ENCODE measurements around the gene CDCA5.

CDCA5 gene

DNA sequence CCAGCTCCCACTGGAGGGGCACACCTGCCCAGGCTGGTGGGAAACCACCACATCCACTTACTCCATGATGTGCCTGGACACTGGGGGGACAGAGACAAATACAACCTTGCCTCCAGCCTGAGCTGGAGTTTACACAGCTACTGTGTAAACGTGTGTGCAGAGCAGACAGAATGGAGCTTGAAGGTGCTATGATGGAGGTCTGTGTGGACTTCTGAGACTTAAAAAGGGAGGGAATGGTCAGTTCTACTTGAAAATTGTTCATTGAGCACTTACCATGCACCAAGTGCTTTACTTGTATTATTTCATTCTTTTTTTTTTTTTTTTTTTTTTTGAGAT is 11.2 kb downstream of the CDCA5 start:
- DNase-seq (ENCODE audit: low read depth in 2 of 2), result no peak

DNA sequence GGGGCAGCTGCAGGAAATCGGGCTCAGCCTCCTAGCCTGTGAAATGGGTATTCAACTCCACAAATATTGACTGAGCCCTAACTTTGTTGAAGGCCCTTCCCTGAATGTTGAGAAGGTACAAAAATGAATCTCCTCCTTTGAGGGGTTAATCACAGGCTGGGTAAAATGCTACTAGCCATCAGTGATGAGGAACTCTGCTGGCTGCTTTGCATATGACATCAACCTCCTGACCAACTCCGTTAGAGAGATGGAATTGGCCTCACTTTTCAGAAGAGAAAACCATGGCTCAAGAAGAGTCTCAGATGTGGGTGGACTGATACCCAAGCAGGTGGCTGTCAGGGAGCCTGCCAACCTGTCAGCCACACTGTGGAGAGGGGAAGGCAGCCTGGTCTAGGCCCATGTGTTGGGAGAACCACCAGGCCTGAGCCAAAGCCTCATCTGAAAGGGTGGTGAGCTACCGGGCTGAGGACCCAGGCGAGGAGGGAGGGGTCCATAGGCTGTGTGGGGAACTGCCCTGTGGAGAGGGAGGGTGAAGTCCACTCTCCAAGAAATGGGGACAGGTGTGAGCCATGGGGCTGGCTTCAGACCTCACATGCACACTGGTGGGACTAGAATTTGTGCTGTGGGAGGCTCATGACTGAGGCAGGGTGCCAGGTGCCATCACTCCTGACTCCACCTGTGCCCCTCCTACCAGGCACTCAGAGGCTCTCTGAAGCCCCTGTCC is 11.8 kb downstream of the CDCA5 start:
- DNase-seq (ENCODE audit: low read depth in 2 of 2), result no peak

DNA sequence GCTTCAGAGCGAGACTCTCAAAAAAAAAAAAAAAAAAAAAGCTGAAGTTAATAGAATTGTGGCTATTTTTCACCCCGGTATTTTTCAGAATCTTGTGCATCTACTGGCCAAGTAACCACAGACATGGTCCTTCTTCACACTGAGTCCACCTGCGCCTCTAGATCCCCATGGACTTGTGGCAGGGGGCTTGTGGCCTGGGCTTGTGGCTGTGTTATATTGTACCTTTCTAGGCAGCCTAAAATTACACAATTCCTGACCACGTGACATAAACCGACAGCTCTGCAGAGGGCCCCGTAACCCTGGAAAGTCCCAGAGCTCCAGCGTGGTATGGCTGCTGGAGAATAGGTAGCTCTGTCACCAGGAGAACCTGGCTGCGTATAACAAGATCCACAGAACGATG is 14.6 kb downstream of the CDCA5 start:
- no peak for DNase-seq (ENCODE audit: low read depth in 2 of 2)

DNA sequence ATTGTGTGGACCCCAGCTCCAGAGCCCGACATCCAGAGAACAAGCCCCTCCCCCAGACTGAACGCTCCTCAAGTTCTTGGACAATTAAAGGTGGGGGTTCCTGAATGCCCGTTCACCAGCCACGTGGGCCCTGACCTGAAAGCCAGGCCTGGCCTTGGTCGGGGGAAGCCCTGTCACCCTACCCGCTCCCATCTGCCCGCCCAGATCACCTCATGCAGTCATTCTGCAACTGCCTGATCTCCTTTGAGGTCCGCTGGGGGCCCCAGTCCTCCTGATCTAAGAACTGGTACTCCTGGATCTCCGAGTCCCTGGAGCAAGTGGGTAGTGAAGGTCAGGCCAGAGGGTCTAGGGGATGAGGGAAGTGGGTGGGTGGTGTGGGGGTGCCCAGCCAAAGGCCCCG is 16.4 kb downstream of the CDCA5 start:
- DNase-seq (ENCODE audit: low read depth in 2 of 2), result no peak

DNA sequence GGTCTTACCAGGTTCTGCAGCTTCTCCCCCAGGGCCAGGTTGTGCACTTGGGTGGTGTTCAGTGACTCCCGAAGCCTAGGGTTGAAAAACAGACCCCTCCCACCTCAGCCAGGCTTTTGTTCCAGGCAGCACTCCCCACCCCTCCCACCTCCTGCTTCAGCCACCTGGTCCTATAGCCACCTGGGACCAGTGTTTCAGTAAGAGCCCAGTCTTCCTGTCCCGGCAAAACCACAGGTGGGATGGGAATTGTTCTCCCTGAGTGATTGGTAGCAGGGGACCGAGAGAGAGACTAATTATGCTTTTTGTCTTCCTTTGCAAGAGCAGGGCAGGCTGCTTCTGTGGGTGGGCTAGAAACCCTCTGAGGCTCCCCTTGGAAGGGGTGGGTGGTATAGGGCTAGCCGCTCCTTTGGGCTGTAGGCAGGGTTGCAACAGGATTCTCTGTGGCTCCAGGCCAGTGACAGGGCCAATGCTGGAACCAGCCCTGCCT is 17.0 kb downstream of the CDCA5 start:
- no peak for DNase-seq (ENCODE audit: low read depth in 2 of 2)

DNA sequence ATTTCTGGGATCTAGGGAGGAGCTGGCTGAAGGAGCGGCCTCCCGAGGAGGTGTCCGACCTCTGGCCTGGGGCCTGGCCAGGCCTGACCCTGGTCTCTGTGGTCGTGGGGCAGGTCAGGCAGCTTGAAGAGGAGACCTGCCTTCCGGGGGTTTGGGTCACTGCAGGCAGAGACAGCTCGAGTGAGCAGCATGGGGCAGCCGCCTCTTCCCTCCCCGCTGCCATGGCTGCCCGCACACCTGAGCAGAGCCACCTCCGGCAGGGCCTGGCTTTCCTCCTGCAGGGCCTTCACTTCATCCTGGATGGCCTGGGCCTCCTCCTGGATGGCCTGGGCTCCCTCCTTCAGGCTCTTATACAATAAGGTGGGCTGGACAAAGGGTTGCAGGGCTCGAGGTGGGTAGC is 17.5 kb downstream of the CDCA5 start:
- DNase-seq (ENCODE audit: low read depth in 2 of 2), result no peak

DNA sequence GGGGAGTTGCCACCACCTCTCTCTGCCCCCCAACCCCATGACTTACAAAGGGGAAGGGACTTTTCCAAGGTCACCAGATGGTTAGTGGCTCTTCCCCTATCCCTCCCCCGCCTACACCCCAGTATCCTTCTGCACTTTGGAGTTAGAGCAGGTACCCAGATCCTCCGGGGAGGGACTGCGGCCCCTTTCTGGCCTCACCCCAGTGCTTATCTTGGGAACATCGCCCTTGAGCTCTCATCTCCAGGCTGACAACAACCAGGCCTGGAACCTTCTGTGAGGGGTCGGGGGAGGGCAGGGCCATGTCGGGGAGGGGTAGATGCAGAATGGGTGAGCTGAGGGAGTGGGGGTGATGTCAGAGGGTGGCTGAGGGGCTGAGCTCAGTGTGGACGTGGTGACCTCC is 18.0 kb downstream of the CDCA5 start:
- DNase-seq (ENCODE audit: low read depth in 2 of 2), result no peak

DNA sequence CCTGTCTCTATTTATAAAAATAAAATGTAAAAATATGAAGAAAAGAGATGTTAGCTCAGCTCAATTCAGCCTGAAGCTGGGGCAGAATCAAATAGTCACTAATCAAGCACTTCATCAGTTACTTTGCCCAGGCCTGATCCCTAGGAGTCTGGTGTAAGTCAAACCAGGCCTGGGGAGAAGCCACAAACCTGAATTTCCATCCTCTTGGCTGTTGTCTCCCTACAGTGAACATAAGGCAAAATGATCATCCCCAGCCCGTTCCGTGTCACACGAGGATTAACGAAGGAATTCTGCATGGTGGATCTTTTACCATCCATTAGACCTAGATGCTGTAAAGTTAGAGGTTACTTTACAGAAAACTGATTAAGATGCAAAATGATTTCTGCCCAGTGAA is 19.0 kb downstream of the CDCA5 start:
- no peak for DNase-seq (ENCODE audit: low read depth in 2 of 2)

DNA sequence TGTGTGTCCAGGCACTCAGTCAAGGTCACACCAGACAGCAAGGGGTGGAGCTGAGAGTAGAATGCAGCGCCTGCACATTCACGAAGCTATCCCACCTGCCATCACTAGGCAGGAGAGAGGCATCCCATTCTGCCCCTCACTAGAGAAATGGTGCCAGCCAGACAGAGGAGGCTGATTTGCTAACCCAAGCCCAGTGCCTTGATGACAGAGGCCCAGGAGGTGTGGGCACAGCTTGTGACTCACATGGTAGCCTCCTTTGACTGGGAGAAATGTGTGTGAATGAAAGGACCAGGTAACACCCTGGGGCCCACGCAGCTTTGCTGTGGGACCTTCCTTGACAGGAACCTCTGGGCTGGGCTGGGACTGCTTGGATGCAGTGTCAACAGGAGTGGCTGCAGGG is 20.3 kb downstream of the CDCA5 start:
- no peak for DNase-seq (ENCODE audit: low read depth in 2 of 2)

DNA sequence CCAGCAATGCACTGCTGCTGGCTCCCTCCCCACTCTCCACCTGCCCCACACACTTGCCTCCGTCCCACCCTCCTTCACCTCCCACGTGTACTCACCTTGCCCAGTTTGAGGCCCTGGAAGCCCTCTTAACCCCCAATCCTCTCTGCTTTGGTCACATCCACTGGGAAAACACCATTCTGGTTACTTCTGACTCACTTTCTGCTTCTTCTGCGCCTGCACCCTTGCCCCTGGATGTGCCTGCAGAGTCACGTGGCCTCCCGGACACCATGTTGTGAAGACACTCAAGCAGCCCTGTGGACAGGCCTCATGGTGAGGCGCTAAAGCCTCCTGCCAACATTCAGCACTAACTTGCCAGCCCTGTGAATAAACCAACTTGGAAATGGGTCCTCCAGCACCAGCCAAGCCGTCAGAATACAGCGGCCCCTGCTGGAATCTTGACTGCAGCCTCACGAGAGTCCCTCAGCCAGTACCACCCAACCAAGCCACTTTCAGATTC is 22.9 kb downstream of the CDCA5 start:
- DNase-seq (ENCODE audit: low read depth in 2 of 2), result no peak

DNA sequence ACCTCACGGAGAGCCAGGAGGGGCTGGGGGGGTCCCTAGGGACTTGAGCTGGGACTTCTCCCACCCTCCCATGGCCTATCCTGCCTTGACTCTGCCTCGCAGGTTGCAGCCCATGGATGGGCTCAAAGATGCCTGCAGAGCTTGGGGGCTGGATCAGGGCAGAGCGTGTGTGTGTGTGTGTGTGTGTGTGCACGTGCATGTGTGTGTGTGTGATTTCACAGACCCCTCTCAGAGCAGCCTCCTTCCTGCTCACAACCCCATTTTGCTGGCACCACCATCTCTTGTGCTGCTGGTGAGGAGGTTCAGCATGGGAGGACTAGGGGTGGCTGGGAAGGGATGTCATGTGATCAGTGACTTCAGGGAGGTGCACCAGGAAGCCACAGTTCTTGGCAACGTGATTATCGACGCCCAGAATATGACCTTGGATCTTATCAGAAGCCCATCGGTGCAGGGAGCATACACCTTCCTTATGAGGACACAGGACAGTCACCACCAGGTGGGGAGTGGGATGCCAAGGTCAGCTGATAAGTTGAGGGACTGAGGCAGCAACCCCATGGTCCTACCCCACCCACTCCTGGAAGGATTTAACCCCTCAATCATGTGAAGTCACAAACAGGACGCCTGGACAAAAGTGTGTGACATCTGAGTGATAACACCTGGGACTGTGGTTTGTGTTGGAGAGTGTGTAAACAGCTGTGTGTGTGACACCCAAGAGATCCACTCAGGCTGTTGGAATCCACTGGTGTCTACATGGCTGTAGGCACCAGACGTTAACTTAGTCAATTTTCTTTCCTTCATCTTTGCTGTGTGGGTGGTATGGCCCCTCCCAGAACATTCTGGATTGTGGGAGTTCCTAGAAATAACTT is 23.6 kb downstream of the CDCA5 start:
- no peak for DNase-seq (ENCODE audit: low read depth in 2 of 2)

DNA sequence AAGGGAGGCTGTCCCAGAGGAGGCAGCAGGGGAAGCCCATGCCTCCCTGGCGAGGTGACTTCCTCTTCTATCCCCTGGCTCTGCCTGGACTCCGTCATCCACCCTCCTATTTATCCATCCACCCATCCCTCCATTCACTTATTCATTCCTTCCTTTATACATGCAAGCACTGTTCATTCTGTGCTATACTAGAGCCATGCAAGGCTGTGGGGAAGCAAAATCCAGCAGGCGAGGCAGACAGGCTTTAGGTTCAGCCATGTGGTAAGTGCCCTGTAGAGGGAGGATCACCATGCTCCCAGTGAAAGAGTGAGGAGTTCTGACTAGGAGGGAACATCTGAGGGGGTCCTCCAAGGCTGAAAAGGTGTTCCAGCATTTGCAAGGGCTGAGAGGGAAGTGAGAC is 24.3 kb downstream of the CDCA5 start:
- DNase-seq (ENCODE audit: low read depth in 2 of 2), result no peak

DNA sequence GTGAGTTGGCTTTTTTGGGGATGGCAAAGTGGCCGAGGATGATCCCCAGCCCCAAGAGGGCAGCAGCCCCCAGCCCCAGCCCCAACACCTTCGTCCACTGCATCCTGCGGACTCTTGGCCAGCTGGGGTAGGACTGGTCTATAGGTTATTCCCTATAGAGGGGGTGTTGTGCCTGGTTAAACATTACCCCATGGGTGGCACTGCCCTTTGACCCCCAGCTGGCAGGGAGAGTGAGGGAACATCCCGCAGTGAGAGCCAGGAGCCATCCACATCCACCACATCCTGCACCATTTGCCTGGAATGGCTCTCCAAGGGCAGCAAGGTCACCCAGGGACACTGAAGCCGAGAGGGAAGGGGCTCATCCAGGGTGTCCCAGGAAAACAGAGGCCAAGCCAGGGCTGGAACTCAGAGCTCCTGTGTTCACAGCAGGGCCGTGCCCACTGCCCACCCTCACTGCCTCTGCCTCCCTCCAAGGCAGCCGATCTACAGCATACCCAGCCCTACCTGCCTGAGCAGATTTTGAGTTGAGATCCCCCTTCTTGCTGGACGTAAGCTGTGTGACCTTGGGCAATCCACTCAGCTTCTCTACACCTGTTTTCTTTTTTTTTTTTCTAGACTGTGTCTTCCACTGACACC is 25.3 kb downstream of the CDCA5 start, which contains the start of gene NAALADL1:
Gene NAALADL1, minus strand, starts transcription at position 135 of the 636 bp plus-strand sequence. Its CDS starts 32 bp downstream, at position 103.
- no peak for DNase-seq (ENCODE audit: low read depth in 2 of 2)

DNA sequence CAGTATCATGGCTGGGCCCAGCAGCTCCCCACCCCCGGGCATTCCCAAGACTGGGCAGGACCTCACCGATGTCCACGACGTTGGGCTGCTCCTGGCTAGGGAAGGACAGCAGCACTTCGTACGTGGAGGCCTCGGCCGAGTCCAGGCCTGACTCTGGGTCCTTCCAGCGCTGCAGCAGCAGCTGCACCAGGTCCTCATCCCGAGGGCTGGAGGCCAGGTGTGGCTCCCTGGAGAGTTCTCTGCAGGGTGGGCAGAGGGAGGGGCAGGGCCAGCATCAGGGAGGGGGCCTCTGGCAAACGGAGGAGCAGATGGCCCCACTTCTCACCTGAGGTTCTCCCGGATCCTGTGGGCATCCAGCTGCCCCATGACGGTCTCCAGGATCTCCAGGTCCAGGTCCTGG is 25.8 kb downstream of the CDCA5 start:
- no peak for DNase-seq (ENCODE audit: low read depth in 2 of 2)

DNA sequence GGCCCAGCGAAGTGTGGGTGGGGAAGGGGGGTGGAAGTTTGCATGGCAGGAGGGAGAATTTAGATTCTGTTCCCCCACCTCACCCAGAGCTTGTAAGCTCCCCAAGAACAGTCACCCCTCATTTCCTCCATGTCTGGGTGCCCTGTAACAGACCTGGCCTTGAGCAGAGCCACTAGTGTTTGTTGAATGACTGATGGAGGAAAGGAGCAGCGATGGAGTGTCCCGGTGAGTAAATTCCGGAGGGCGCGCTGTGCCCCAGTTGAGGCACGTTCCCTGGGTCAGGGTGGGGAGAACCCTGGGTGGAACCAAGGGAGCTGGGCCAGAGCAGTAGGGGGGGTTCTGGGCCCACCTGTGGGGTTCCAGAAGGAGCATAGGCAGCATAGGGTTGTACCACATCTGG is 26.3 kb downstream of the CDCA5 start:
- DNase-seq (ENCODE audit: low read depth in 2 of 2), result no peak

DNA sequence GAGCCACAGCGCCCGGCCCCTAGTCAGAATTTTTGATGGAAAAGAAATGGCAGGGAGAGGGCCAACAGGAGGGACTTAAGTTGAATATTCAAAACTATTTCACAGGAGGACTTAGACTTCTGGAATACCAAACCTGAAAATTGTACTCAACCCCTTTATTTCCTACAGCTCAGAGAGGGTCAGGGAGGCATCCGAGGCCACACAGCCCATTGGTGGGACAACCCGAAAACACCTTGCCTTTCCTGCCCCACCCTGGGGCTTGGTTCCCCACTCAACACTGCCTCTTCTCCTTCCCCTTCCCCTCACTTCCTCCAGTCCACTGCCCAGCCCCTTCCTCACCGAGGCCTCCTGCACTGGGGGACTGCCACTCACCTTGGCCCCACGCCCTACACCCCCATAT is 26.8 kb downstream of the CDCA5 start:
- DNase-seq (ENCODE audit: low read depth in 2 of 2), result no peak

DNA sequence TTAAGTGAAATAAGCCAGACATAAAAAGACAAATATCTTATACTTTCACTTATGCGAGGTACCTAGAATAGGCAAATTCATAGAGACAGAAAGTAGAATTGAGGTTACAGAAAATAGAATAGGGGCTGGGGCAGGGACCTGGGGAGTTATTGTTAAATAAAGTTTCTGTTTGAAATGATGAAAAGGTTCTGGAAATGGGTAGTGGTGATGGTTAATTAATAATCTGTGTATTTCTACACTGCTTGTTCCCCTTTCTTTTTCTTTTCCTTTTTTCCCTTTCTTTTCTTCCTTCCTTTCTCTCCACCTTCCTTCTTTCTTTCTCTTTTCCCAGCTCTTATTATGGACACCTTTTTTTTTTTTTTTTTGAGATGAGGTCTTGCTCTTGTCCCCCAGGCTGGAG is 28.3 kb downstream of the CDCA5 start:
- no peak for DNase-seq (ENCODE audit: low read depth in 2 of 2)

DNA sequence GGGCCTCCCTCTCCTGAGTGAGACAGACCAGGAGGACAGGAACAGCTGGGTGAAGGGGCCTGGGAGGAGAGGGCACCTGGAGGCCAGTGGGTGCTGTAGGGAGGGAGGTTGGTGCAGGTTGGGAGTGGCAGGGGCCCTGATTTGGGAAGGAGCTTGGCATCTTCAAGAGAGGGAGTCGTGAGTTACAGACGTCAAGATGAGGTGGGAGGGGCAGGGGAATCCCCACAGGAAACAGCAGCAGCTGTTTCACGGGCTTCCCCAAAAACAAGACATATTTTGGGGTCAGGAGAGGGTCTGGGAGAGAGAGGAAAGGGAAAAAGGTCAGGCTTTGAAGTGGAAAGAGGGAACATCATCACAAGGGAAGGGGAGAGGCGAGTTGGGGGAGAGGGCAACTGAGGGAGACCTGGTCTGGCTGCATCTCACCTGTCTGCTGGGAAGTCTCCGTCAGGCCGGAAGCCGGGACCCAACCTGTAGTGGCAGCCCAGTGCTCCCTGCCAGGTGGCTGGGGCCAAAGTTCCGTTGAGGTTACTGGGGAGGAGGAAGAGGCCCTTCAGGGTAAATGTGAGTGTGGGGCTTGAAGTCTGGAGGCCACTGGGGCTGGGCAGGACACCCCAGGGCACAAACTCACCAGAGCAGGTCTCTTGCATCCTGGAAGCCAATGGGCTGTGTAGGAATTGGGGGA is 29.9 kb downstream of the CDCA5 start:
- no peak for DNase-seq (ENCODE audit: low read depth in 2 of 2)

DNA sequence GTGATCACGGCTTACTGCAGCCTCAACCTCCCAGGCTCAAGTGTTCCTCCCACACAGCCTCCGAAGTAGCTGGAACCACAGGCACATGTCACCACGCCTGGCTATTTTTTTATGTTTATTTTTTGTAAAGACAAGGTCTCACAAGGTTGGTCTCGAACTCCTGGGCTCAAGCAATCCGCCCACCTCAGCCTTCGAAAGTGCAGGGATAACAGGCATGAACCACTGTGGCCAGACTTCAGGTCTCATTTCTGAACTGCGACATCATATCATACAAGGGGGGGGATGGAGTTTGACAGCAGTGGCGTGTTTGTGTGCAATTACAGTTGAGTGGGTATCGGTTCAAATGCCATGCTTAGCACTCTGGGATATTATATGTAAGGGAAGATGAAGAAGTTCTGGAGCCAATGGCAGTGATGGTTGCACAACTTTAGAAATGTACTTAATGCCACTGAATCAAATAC is 32.4 kb downstream of the CDCA5 start:
- DNase-seq (ENCODE audit: low read depth in 2 of 2), result no peak

DNA sequence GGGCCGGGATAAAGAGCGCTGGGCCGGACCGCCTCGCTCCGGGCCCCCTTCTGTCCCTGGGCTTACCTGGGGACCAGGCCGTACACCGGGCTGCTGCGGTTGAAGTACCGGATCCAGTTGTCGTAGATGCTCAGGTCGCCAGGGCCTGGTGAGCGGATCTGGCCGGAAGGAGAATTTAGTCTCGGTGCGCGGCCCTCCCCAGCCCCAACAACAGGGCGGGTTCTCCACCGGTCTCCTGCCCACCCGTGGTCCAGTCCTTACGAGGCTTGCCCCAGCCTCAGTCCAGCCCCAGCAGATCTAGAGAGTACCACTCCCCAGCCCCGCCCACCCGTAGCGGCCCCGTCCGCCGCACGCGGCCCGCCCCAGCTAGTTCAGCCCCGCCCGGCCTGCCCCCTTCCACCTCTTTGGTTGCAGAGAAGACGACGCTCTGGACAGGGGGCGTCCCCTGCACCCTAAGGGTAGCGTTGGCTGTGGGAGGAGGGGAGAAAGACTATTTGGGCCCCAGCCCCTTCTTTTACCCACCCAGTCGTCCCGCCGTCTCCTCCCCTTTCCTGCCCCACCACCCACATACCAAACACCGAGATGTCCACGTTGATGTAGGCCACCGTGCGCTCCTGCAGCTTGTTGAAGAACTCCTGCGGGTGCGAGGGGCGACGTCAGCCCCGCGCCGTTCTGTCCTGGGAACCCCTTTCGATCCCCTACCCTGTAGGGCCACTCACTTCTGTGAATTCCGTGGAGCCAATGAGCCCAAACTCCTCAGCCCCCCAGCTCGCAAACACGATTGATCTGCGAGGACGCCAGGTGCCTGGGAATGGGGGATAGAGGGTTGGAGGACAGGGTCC is 36.0 kb downstream of the CDCA5 start:
- DNase-seq (ENCODE audit: low read depth in 2 of 2), result peak in 1 of 2 donors; percentile 32

DNA sequence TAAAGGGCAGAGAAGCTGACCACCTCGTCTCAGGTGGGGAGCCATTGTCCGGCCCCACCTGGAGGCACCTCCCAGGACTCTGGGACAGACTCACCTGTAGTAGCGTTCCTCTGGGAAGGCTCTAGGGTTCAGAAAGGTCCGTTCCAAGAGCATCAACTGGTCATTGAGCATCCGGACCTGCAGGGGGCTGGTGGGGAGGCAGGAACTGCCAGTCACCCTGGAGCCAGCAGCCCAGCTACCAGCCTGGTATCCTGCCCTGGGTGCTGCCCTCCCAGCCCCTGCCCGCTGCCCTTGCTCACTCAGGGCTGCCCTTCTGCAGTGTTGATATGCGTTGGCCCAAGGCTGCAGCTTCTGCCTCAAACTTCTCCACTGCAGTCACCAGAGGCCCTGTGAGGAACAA is 38.1 kb downstream of the CDCA5 start:
- DNase-seq (ENCODE audit: low read depth in 2 of 2), result no peak
